Small intestine (tissue), 16 donors: Measurements from ENCODE around the gene LDLRAD2. TPM values are rescaled to one million over a fixed set of nuclear protein-coding genes. Genes with fewer than 3 reads are reported as not detected.
"Not testable (repeated sequence)": the region's sequence is repeated elsewhere in the genome, so short reads cannot be mapped to it uniquely, and the experiment has no call there.

ENCODE experiments used
- DNase-seq, 2 donors: peaks; one replicate each; pipeline versions ENCODE4 v3.0.0 to v3.0.0-alpha.2; 2013
- FAIRE-seq: peaks from 2 replicates; lab custom pipeline; 2012; peaks lifted over from hg19 to GRCh38; lab: Jason Lieb, UNC
- H3K27ac ChIP-seq, 3 donors: one replicate each; pipeline ENCODE4 v1.5.1; 2013; ENCODE audit warnings: low read length in 2 of 3, mild to moderate bottlenecking in 2 of 3, control low read depth in 1 of 3, inconsistent platforms in 1 of 3, low read depth in 1 of 3, moderate library complexity in 1 of 3
- H3K27me3 ChIP-seq, 3 donors: one replicate each; pipeline ENCODE4 v1.6.1; 2013; ENCODE audit warnings: low read length in 3 of 3, inconsistent platforms in 1 of 3; ENCODE audit not compliant: control insufficient read depth in 3 of 3, insufficient read depth in 3 of 3
- H3K36me3 ChIP-seq, 3 donors: one replicate each; pipeline ENCODE4 v1.6.1; 2013; ENCODE audit warnings: low read length in 3 of 3, inconsistent platforms in 1 of 3, low read depth in 1 of 3, mild to moderate bottlenecking in 1 of 3, moderate library complexity in 1 of 3; ENCODE audit not compliant: control insufficient read depth in 3 of 3, insufficient read depth in 2 of 3
- H3K4me1 ChIP-seq, 3 donors: one replicate each; pipeline ENCODE4 v1.6.1; 2013; ENCODE audit warnings: low read length in 2 of 3, inconsistent platforms in 1 of 3, low read depth in 1 of 3, mild to moderate bottlenecking in 1 of 3, moderate library complexity in 1 of 3; ENCODE audit not compliant: control insufficient read depth in 3 of 3, insufficient read depth in 2 of 3
- H3K4me3 ChIP-seq, 3 donors: one replicate each; pipeline ENCODE4 v1.5.1; 2013; ENCODE audit warnings: low read length in 3 of 3, control low read depth in 1 of 3, inconsistent platforms in 1 of 3, low read depth in 1 of 3, mild to moderate bottlenecking in 1 of 3, moderate library complexity in 1 of 3
- H3K9me3 ChIP-seq, 2 donors: one replicate each; pipeline ENCODE4 v1.6.1; 2013; ENCODE audit warnings: low read depth in 1 of 2, low read length in 1 of 2; ENCODE audit not compliant: control insufficient read depth in 2 of 2, insufficient read depth in 1 of 2
- WGBS, 3 donors: extraction: QIAGEN DNeasy Blood & Tissue Kit; methylation state at CpG; one replicate each; pipeline ENCODE4 v1.1.7; 2013; 5-methylcytosine and 5-hydroxymethylcytosine counted together
- long read RNA-seq, 10 donors: transcript quantifications; one replicate each; lab custom pipeline, GENCODE V29; 2026
- polyA plus RNA-seq, 4 donors: library from polyadenylated mRNA; stranded (reverse) in 3 of 4; unstranded in 1 of 4; fragments of 200-250 nt in 3 of 4; fragments of 120-200 nt in 1 of 4; gene quantifications; one replicate each; pipeline versions ENCODE4 v1.2.1 to v1.2.3, GENCODE V29; 2013
- donor health status: healthy with polysubstance abuse.
- donor health status: control.
- donor health status: control.
- donor health status: Bipolar disorder and iron deficiency.
- donor health status: healthy.

Gene LDLRAD2, protein sequence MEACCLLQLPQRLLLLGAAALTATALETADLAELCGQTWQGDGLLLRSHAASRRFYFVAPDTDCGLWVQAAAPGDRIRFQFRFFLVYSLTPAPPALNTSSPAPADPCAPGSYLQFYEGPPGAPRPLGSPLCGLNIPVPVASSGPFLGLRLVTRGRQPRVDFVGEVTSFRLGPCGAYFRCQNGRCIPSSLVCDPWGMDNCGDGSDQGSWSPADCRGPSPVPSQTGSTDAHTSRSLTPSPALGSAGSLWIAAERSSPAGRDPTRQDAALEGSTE
- polyA plus RNA-seq, result 1 to 10 TPM in 1 of 4 donors, under 1 TPM in 3; 0.22 to 1.7 (median 0.83) TPM
- long read RNA-seq, donor 1, result 0 reads
- long read RNA-seq, donor 2, result 0 reads
- long read RNA-seq, donor 3, partial matches to known transcripts, result 17 of 22 reads
- long read RNA-seq, donor 3, other reads (novel, unspliced or antisense), result 5 of 22 reads
- long read RNA-seq, donor 4, result 0 reads
- long read RNA-seq, donor 5, result 0 reads
- long read RNA-seq, donor 6, result 0 reads
- long read RNA-seq, donor 7, result 0 reads
- long read RNA-seq, donor 8, result 0 reads
- long read RNA-seq, donor 9, result 0 reads
- long read RNA-seq, donor 10, partial matches to known transcripts, result 8 of 8 reads
- long read RNA-seq, donor 10, other reads (novel, unspliced or antisense), result 0 of 8 reads

DNA sequence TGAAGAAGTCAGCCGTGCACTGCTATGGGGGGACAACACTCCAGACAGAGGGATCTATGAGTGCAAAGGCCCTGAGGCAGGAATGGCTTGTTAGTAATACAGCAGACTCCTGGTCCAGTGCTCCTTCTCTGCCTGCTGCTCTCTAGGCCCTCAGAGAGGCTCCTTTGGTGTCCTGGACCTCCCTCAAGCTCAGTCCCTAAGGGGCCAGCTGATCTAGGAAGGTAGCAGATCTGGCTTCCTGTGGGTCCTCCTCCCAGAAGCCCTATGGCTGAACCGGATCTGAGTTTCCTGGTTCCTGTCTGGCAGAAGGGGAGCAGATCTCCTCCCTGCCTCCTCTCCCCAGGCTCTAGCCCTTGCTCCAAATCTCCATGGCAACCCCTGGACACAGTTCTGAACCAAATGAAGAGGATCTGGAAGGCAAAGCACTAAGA lies at the start of gene LDLRAD2:
TSS of gene LDLRAD2 (plus strand) at position 391 of the 431 bp plus-strand sequence. CDS start 187 bp downstream, outside the sequence.
- H3K36me3 ChIP-seq, result no peaks in the 10 kb centered on the region
- DNase-seq (no peak), FAIRE-seq (no peak)
- H3K27me3 ChIP-seq, result peaks cover 0 to 2% (median 0%) of the 10 kb centered on the region in 3 donors
- no peak within 1 kb of the TSS for H3K27ac ChIP-seq
- H3K9me3 ChIP-seq, result peaks cover 0 to 3% of the 10 kb centered on the region in 2 donors
- H3K4me3 ChIP-seq, result no peak within 1 kb of the TSS
- H3K4me1 ChIP-seq, result peaks cover 0 to 6% (median 0%) of the 10 kb centered on the region in 3 donors
- WGBS, 3 donors, result 56 to 78% (median 73%) methylated on average over 2 of the region's 2 CpGs

- H3K27ac ChIP-seq, result no peak overlapping the region
- no peaks in the 10 kb centered on the region for H3K27me3 ChIP-seq
- no peak for FAIRE-seq
- no peaks in the 10 kb centered on the region for H3K9me3 ChIP-seq
- no peak overlapping the region for H3K4me3 ChIP-seq
- no peak for DNase-seq
- peaks cover 0 to 5% (median 0%) of the 10 kb centered on the region in 3 donors for H3K36me3 ChIP-seq
- peaks cover 0 to 16% (median 0%) of the 10 kb centered on the region in 3 donors for H3K4me1 ChIP-seq
- WGBS, 3 donors, result 86 to 92% (median 91%) methylated on average over 10 of the region's 10 CpGs
Observed at GRCh38 chr1:21763236-21763635, 48.8 kb upstream of the LDLRAD2 start.

- peaks cover 0 to 8% (median 0%) of the 10 kb centered on the region in 3 donors for H3K36me3 ChIP-seq
- DNase-seq, result no peak
- H3K27ac ChIP-seq, result no peak overlapping the region
- no peak for FAIRE-seq
- WGBS, 3 donors, result 66 to 84% (median 82%) methylated on average over 7 of the region's 7 CpGs
- H3K4me3 ChIP-seq, result no peak overlapping the region
- H3K27me3 ChIP-seq, result no peaks in the 10 kb centered on the region
- peaks cover 0 to 16% (median 0%) of the 10 kb centered on the region in 3 donors for H3K4me1 ChIP-seq
- H3K9me3 ChIP-seq, result no peaks in the 10 kb centered on the region
Observed at GRCh38 chr1:21763694-21764419, 48.2 kb upstream of the LDLRAD2 start.

- FAIRE-seq (no peak), DNase-seq (peak in 1 of 2 donors; percentile 69)
- Histone ChIP-seq H3K27me3 (no peaks in the 10 kb centered on the region), H3K4me1 (peaks cover 0 to 16% (median 0%) of the 10 kb centered on the region in 3 donors), H3K9me3 (no peaks in the 10 kb centered on the region), H3K36me3 (peaks cover 0 to 12% (median 0%) of the 10 kb centered on the region in 3 donors), H3K4me3 (no peak overlapping the region), H3K27ac (peak overlapping the region in 1 of 3 donors; percentile 72)
- 24 to 51% (median 37%) methylated on average over 13 of the region's 13 CpGs for WGBS, 3 donors
Observed at GRCh38 chr1:21764615-21765423, 47.2 kb upstream of the LDLRAD2 start.

DNA sequence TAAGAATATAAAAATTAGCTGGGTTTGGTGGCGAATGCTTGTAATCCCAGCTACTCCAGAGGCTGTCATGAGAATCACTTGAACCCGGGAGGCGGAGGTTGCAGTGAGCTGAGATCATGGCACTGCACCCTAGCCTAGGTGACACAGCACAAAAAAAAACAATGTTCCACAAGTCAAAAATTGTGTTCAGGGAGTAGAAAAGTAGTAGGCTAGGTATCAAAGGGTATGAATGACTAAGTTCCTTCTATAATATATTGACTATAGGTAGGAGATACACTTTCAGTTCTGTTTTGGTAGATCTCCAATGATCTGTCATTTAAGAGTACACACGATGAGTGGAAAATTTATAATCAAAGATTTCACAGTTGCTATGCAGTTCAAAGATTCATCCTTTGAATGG lies 45.9 kb upstream of the LDLRAD2 start:
- H3K27me3 ChIP-seq, result no peaks in the 10 kb centered on the region
- peaks cover 0 to 13% (median 0%) of the 10 kb centered on the region in 3 donors for H3K36me3 ChIP-seq
- DNase-seq (peak in 1 of 2 donors; percentile 22), FAIRE-seq (no peak)
- H3K4me3 ChIP-seq, result no peak overlapping the region
- H3K9me3 ChIP-seq, result no peaks in the 10 kb centered on the region
- WGBS, 3 donors, result 67 to 79% (median 78%) methylated on average over 4 of the region's 4 CpGs
- no peak overlapping the region for H3K27ac ChIP-seq
- H3K4me1 ChIP-seq, result peaks cover 0 to 16% (median 0%) of the 10 kb centered on the region in 3 donors

DNA sequence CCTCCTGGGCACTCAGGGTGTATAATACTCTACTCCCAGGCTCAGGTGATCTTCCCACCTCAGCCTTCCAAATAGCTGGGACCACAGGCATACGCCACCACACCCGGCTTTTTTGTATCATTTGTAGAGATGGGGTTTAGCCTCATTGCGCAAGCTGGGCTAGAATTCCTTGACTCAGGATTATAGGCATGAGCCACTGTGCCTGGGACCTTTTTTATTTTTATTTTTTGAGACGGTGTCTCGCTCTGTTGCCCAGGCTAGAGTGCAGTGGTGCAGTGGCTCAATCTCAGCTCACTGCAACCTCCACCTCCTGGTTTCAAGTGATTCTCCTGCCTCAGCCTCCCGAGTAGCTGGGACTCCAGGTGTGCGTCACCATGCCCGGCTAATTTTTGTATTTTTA lies 45.0 kb upstream of the LDLRAD2 start:
- not testable (repeated sequence) for DNase-seq, H3K27ac ChIP-seq, FAIRE-seq, H3K9me3 ChIP-seq, H3K27me3 ChIP-seq, H3K4me3 ChIP-seq
- 94 to 99% (median 96%) methylated on average over 8 of the region's 8 CpGs for WGBS, 3 donors
- peaks cover 0 to 16% (median 0%) of the 10 kb centered on the region in 3 donors for H3K4me1 ChIP-seq
- H3K36me3 ChIP-seq, result peaks cover 0 to 13% (median 0%) of the 10 kb centered on the region in 3 donors

- peaks cover 0 to 3% (median 0%) of the 10 kb centered on the region in 3 donors for H3K4me1 ChIP-seq
- 90 to 95% (median 92%) methylated on average over 2 of the region's 2 CpGs for WGBS, 3 donors
- H3K27ac ChIP-seq, result no peak overlapping the region
- no peak for FAIRE-seq
- H3K9me3 ChIP-seq, result no peaks in the 10 kb centered on the region
- DNase-seq, result no peak
- H3K4me3 ChIP-seq, result no peak overlapping the region
- H3K27me3 ChIP-seq, result no peaks in the 10 kb centered on the region
- H3K36me3 ChIP-seq, result peaks cover 0 to 24% (median 0%) of the 10 kb centered on the region in 3 donors
Observed at GRCh38 chr1:21770201-21770600, 41.9 kb upstream of the LDLRAD2 start.
